Esophagus squamous epithelium (tissue), 5 donors: ENCODE results near the gene CTSH. TPM values are rescaled to one million over a fixed set of nuclear protein-coding genes. Genes with fewer than 3 reads are reported as not detected.
A peak's percentile ranks its signal among the peaks of the same experiment; 100 is the strongest.

Experiments
- DNase-seq: peaks from one replicate; lab custom pipeline; 2025; lab: John Stamatoyannopoulos, UW
- H3K27ac ChIP-seq, 4 donors: fragments of 200-600 bp; sonication (generic); one replicate each; pipeline ENCODE4 v1.5.1; 2016 to 2019; ENCODE audit warnings: mild to moderate bottlenecking in 1 of 4
- H3K27me3 ChIP-seq, 4 donors: fragments of 200-600 bp; sonication (generic); 1 replicate in 3 of 4; 2 replicates in 1 of 4; pipeline versions ENCODE4 v1.5.1 to v1.6.0; 2017 to 2021; ENCODE audit warnings: antibody characterized with exemption in 1 of 4
- H3K36me3 ChIP-seq, 3 donors: fragments of 200-600 bp; sonication (generic); one replicate each; pipeline ENCODE4 v1.5.1; 2016 to 2019
- H3K4me1 ChIP-seq, 3 donors: fragments of 200-600 bp; sonication (generic); one replicate each; pipeline ENCODE4 v1.5.1; 2017 to 2019
- H3K4me3 ChIP-seq, 4 donors: fragments of 200-600 bp; sonication (generic); 1 replicate in 3 of 4; 2 replicates in 1 of 4; pipeline ENCODE4 v1.5.1; 2016 to 2019; ENCODE audit warnings: mild to moderate bottlenecking in 2 of 4, moderate library complexity in 1 of 4
- H3K9me3 ChIP-seq, 3 donors: fragments of 200-600 bp; sonication (generic); one replicate each; pipeline ENCODE4 v1.5.1; 2016 to 2019
- POLR2A ChIP-seq, 4 donors: fragments of 450-650 bp; IDR thresholded peaks; one replicate each; pipeline ENCODE4 v1.6.1; 2017; ENCODE audit warnings: antibody characterized with exemption in 4 of 4, mild to moderate bottlenecking in 4 of 4, moderate library complexity in 3 of 4
- WGBS, 2 donors: methylation state at CpG; one replicate each; pipeline ENCODE4 v1.1.5; 2018; 5-methylcytosine and 5-hydroxymethylcytosine counted together
- intact Hi-C: fragments of 100-400 bp; cut with DNase I; formaldehyde crosslinking; loops from one replicate; pipeline ENCODE4 v1.15.0; 2022
- total RNA-seq, 4 donors: library from RNA; depleted of rRNA; stranded (reverse); fragments of >200 nt; gene quantifications; one replicate each; pipeline ENCODE4 v1.1.0, GENCODE V29; 2016
- TF ChIP-seq, protein P1 (sequence below), 6 experiments: fragments of 450-650 bp in 4 of 6; fragments of 200-600 bp in 2 of 6; sonication (generic) in 2 of 6; IDR thresholded peaks; one replicate each; pipeline ENCODE4 v1.5.1; 2016 to 2019; ENCODE audit warnings: antibody characterized with exemption in 6 of 6, mild to moderate bottlenecking in 4 of 6, moderate library complexity in 4 of 6
- donor health status: DM: yes; HTN: yes; CAD: no.

The CTSH gene
- total RNA-seq, 4 donors from 2014 or later = 19.7 to 115 (median 69.6) TPM

DNA sequence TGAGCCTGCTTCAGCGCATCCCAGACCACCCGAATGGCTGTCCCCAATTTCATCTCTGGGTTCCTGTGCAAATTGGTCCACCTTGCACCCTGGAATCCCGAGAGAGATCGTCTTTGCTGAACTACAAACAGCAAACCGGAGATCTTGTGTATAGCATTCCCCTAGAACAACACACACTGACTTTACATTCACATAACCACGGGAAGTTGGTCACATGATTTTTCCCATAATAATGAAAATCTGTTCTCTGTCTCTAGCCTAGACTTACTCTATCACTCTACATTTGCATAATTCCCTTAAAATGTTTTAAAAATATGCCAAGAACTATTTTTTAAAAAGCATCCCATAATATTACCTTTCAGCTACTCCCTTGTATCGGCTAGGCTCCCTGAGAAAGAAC, 34.6 kb downstream of the CTSH start:
- WGBS, 2 donors = 79 to 87% methylated on average over 7 of the region's 7 CpGs

DNA sequence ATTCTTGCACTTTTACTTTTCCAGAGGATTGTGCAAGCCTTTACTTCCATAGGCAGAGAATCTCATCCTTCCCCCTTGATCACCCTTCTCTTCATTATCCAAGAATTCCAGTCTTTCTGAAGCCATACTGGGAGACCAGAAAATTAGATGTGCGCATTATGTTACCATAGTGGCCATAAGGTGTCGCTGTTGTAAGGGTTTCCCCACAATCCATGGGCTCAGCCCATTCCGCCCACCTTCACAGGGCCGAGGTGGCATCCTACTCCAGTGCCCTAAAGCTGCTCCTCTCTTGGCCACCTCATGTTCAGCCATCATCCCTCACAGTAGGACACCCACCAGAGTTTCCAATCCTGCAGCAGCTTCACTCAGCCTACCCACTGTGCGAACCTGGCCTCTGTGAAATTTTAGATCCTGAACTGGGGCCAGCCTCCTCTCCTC, 35.0 kb downstream of the CTSH start:
- DNase-seq = no peak
- no peak overlapping the region for H3K4me3 ChIP-seq
- no peak overlapping the region for H3K27ac ChIP-seq
- intact Hi-C loops = loop anchor here (5.0 kb wide), 1 partner anchor 72 kb away; no protein-coding TSS in a partner anchor
- H3K9me3 ChIP-seq = no peaks in the 10 kb centered on the region
- no peaks in the 10 kb centered on the region for H3K27me3 ChIP-seq
- 58 to 59% methylated on average over 5 of the region's 5 CpGs for WGBS, 2 donors
- H3K4me1 ChIP-seq = peaks cover 5 to 28% (median 10%) of the 10 kb centered on the region in 3 donors
- peaks cover 0 to 88% (median 15%) of the 10 kb centered on the region in 3 donors for H3K36me3 ChIP-seq
- TF ChIP-seq POLR2A (IDR thresholded peaks at IDR 0.05) = no peak
- TF ChIP-seq, protein P1, sequence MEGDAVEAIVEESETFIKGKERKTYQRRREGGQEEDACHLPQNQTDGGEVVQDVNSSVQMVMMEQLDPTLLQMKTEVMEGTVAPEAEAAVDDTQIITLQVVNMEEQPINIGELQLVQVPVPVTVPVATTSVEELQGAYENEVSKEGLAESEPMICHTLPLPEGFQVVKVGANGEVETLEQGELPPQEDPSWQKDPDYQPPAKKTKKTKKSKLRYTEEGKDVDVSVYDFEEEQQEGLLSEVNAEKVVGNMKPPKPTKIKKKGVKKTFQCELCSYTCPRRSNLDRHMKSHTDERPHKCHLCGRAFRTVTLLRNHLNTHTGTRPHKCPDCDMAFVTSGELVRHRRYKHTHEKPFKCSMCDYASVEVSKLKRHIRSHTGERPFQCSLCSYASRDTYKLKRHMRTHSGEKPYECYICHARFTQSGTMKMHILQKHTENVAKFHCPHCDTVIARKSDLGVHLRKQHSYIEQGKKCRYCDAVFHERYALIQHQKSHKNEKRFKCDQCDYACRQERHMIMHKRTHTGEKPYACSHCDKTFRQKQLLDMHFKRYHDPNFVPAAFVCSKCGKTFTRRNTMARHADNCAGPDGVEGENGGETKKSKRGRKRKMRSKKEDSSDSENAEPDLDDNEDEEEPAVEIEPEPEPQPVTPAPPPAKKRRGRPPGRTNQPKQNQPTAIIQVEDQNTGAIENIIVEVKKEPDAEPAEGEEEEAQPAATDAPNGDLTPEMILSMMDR (IDR thresholded peaks at IDR 0.05) = peak; percentile 48 to 72 (median 60)

More for the DNA sequence above, 34.6 kb downstream of the CTSH start:
- Histone ChIP-seq H3K4me3 (no peak overlapping the region), H3K9me3 (no peaks in the 10 kb centered on the region), H3K27me3 (no peaks in the 10 kb centered on the region), H3K4me1 (peaks cover 5 to 33% (median 15%) of the 10 kb centered on the region in 3 donors), H3K27ac (no peak overlapping the region), H3K36me3 (peaks cover 0 to 83% (median 15%) of the 10 kb centered on the region in 3 donors)
- intact Hi-C loops = loop anchor here (5.0 kb wide), 1 partner anchor 72 kb away; no protein-coding TSS in a partner anchor
- TF ChIP-seq, protein P1 (IDR thresholded peaks at IDR 0.05) = no peak
- TF ChIP-seq POLR2A (IDR thresholded peaks at IDR 0.05) = no peak
- no peak for DNase-seq

DNA sequence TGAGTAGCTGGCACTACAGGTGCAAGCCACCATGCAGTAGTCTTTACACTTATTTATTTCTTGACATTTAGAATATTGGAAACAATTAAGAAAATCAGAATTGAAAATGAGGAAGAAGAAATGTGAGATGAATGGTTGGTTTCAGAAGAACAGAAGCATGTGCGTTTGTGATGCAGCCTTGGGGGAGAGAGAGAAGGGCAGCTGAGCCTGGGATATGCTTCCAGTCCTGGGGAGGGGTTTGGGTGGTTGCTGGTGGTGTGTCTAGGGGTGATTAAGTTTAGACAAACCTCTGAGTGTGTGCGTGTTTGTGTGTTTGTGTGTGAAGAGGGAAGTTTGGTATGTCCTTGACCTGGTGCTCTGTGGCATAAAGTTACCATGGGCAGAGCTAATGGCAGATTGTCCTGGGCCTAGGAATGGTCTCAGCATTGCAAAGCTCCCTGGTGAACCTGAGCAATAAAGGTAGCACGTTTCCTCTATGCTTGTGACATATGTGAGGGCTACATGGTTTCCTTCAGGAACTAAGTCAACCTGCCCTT, 35.6 kb downstream of the CTSH start:
- peaks cover 0 to 94% (median 18%) of the 10 kb centered on the region in 3 donors for H3K36me3 ChIP-seq
- intact Hi-C loops = no loop called here
- no peak for TF ChIP-seq POLR2A (IDR thresholded peaks at IDR 0.05)
- TF ChIP-seq, protein P1 (IDR thresholded peaks at IDR 0.05) = no peak
- H3K9me3 ChIP-seq = no peaks in the 10 kb centered on the region
- peaks cover 4 to 22% (median 5%) of the 10 kb centered on the region in 3 donors for H3K4me1 ChIP-seq
- no peak for DNase-seq
- no peak overlapping the region for H3K27ac ChIP-seq
- no peaks in the 10 kb centered on the region for H3K27me3 ChIP-seq
- H3K4me3 ChIP-seq = no peak overlapping the region
- WGBS, 2 donors = 44 to 65% methylated on average over 3 of the region's 3 CpGs

DNA sequence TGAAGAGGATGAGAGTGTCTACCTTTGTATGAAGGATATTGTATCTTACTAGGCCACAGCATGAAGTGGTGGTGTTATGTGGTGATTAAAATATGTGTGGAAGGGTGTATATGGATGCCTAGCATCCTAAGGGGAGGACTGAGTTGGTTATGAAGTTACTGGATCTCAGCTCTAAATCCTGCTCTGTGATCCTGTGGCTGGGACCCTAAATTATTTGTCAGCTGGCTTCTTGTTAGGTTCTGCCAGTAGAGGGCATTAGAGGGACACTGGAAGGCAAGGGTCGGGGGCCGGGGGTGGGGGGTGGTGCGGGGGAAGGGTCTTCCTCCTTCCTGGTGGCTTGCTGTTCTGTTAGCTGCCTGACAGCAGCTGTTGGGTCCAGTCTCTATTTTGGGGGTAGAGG, 37.3 kb downstream of the CTSH start:
- H3K27me3 ChIP-seq = no peaks in the 10 kb centered on the region
- TF ChIP-seq, protein P1 (IDR thresholded peaks at IDR 0.05) = no peak
- TF ChIP-seq POLR2A (IDR thresholded peaks at IDR 0.05) = no peak
- peaks cover 0 to 11% (median 0%) of the 10 kb centered on the region in 3 donors for H3K4me1 ChIP-seq
- peaks cover 0 to 100% (median 26%) of the 10 kb centered on the region in 3 donors for H3K36me3 ChIP-seq
- no peaks in the 10 kb centered on the region for H3K9me3 ChIP-seq
- intact Hi-C loops = no loop called here
- WGBS, 2 donors = no CpG with 5 or more reads among the region's 3 CpGs
- no peak for DNase-seq
- no peak overlapping the region for H3K4me3 ChIP-seq
- no peak overlapping the region for H3K27ac ChIP-seq

DNA sequence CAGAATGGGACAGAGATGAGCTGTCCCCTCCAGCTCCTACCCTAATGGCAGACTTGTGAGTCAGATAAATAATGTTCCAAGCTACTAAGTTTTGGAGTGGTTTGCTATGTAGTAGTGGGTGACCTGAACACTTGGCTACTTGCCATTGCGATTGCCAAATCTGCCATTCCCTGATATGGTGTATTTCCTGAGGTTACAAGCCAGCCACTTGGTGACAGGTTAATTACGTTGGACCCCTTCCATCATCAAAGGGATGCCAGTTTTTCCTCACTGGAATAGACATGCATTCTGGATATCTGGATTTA, 38.6 kb downstream of the CTSH start:
- H3K27ac ChIP-seq = peak overlapping the region in 2 of 4 donors; percentile 1 to 47
- H3K4me3 ChIP-seq = no peak overlapping the region
- no peak for TF ChIP-seq POLR2A (IDR thresholded peaks at IDR 0.05)
- TF ChIP-seq, protein P1 (IDR thresholded peaks at IDR 0.05) = no peak
- 56 to 64% methylated on average over 2 of the region's 2 CpGs for WGBS, 2 donors
- peaks cover 0 to 100% (median 28%) of the 10 kb centered on the region in 3 donors for H3K36me3 ChIP-seq
- no peak for DNase-seq
- H3K9me3 ChIP-seq = no peaks in the 10 kb centered on the region
- H3K4me1 ChIP-seq = peaks cover 0 to 11% (median 0%) of the 10 kb centered on the region in 3 donors
- H3K27me3 ChIP-seq = no peaks in the 10 kb centered on the region
- intact Hi-C loops = no loop called here
